Measurements from ENCODE around the gene AP3B1. TPM values are rescaled to one million over a fixed set of nuclear protein-coding genes. Genes with fewer than 3 reads are reported as not detected.

AP3B1 gene
- total and polyA plus RNA-seq, 2 experiments from 2014 or later, result 29.4 to 41.4 TPM

GRCh38 chr5:78265163-78265562 is 29.3 kb downstream of the AP3B1 start:
- no peak overlapping the region for H3K4me2 ChIP-seq
- H3K79me2 ChIP-seq, result peaks cover 7% of the 10 kb centered on the region
- TF ChIP-seq EZH2phosphoT487 (IDR thresholded peaks at IDR 0.05; ENCODE audit: low read depth, severe bottlenecking, unreplicated experiment) (no peak), EZH2 (IDR thresholded peaks at IDR 0.05; ENCODE audit: borderline replicate concordance) (no peak)
- TF ChIP-seq, protein P1, sequence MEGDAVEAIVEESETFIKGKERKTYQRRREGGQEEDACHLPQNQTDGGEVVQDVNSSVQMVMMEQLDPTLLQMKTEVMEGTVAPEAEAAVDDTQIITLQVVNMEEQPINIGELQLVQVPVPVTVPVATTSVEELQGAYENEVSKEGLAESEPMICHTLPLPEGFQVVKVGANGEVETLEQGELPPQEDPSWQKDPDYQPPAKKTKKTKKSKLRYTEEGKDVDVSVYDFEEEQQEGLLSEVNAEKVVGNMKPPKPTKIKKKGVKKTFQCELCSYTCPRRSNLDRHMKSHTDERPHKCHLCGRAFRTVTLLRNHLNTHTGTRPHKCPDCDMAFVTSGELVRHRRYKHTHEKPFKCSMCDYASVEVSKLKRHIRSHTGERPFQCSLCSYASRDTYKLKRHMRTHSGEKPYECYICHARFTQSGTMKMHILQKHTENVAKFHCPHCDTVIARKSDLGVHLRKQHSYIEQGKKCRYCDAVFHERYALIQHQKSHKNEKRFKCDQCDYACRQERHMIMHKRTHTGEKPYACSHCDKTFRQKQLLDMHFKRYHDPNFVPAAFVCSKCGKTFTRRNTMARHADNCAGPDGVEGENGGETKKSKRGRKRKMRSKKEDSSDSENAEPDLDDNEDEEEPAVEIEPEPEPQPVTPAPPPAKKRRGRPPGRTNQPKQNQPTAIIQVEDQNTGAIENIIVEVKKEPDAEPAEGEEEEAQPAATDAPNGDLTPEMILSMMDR (IDR thresholded peaks at IDR 0.05; ENCODE audit: poor library complexity), result no peak
- no peaks in the 10 kb centered on the region for H3K9me2 ChIP-seq (replicated peaks; ENCODE audit: insufficient read depth)
- H3K4me1 ChIP-seq (ENCODE audit: insufficient read depth), result no peaks in the 10 kb centered on the region
- H3K27ac ChIP-seq, result no peak overlapping the region
- no peaks in the 10 kb centered on the region for H3K27me3 ChIP-seq
- no peak for DNase-seq (ENCODE audit: low spot score)
- no peak overlapping the region for H3K4me3 ChIP-seq
- no peaks in the 10 kb centered on the region for H3K9me3 ChIP-seq (ENCODE audit: low read depth)
- WGBS (ENCODE audit: low lambda C conversion rate, missing lambda C conversion rate), result 98% methylated on average over 2 of the region's 2 CpGs
- H3K36me3 ChIP-seq (replicated peaks; ENCODE audit: insufficient read depth, low read depth), result peaks cover 4% of the 10 kb centered on the region
- H4K20me1 ChIP-seq (ENCODE audit: insufficient read depth, poor library complexity, severe bottlenecking), result no peaks in the 10 kb centered on the region
- no peak overlapping the region for H2AFZ ChIP-seq

DNA sequence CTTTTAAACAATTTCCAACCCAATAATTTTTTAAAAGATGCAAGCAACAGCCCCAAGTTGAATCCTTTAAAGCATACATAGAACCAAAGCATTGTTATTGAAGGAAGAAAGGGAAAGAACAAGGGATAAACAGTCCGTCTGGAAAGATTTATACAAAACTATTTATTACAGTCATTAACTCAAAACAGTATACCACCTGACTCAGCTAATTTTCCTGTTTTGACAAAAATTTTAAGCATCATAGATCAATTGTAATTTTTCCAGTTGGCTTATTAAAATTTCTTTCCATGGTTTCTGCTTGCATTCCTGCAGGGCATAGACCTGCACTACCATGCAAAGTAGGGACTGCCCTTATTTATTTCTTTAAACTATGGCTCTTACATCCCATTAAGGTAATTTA is 29.9 kb downstream of the AP3B1 start:
- WGBS (ENCODE audit: low lambda C conversion rate, missing lambda C conversion rate), result 73% methylated on average over 1 of the region's 1 CpG
- H3K27me3 ChIP-seq, result no peaks in the 10 kb centered on the region
- no peak overlapping the region for H3K4me3 ChIP-seq
- H3K4me2 ChIP-seq, result no peak overlapping the region
- TF ChIP-seq EZH2 (IDR thresholded peaks at IDR 0.05; ENCODE audit: borderline replicate concordance), result no peak
- no peak for TF ChIP-seq EZH2phosphoT487 (IDR thresholded peaks at IDR 0.05; ENCODE audit: low read depth, severe bottlenecking, unreplicated experiment)
- TF ChIP-seq, protein P1 (IDR thresholded peaks at IDR 0.05; ENCODE audit: poor library complexity), result no peak
- no peak for DNase-seq (ENCODE audit: low spot score)
- no peaks in the 10 kb centered on the region for H3K9me3 ChIP-seq (ENCODE audit: low read depth)
- no peak overlapping the region for H3K27ac ChIP-seq
- no peaks in the 10 kb centered on the region for H4K20me1 ChIP-seq (ENCODE audit: insufficient read depth, poor library complexity, severe bottlenecking)
- no peak overlapping the region for H2AFZ ChIP-seq
- H3K9me2 ChIP-seq (replicated peaks; ENCODE audit: insufficient read depth), result no peaks in the 10 kb centered on the region
- H3K79me2 ChIP-seq, result peaks cover 5% of the 10 kb centered on the region
- H3K36me3 ChIP-seq (replicated peaks; ENCODE audit: insufficient read depth, low read depth), result peaks cover 4% of the 10 kb centered on the region
- no peaks in the 10 kb centered on the region for H3K4me1 ChIP-seq (ENCODE audit: insufficient read depth)

- no peaks in the 10 kb centered on the region for H3K27me3 ChIP-seq
- H4K20me1 ChIP-seq (ENCODE audit: insufficient read depth, poor library complexity, severe bottlenecking), result peaks cover 3% of the 10 kb centered on the region
- H3K9me3 ChIP-seq (ENCODE audit: low read depth), result no peaks in the 10 kb centered on the region
- H3K4me3 ChIP-seq, result no peak overlapping the region
- H3K36me3 ChIP-seq (replicated peaks; ENCODE audit: insufficient read depth, low read depth), result peaks cover 2% of the 10 kb centered on the region
- no peak overlapping the region for H3K27ac ChIP-seq
- H3K4me2 ChIP-seq, result no peak overlapping the region
- WGBS (ENCODE audit: low lambda C conversion rate, missing lambda C conversion rate), result 95% methylated on average over 2 of the region's 2 CpGs
- TF ChIP-seq, protein P1 (IDR thresholded peaks at IDR 0.05; ENCODE audit: poor library complexity), result no peak
- TF ChIP-seq EZH2 (IDR thresholded peaks at IDR 0.05; ENCODE audit: borderline replicate concordance) (no peak), EZH2phosphoT487 (IDR thresholded peaks at IDR 0.05; ENCODE audit: low read depth, severe bottlenecking, unreplicated experiment) (no peak)
- peaks cover 15% of the 10 kb centered on the region for H3K79me2 ChIP-seq
- H3K4me1 ChIP-seq (ENCODE audit: insufficient read depth), result no peaks in the 10 kb centered on the region
- DNase-seq (ENCODE audit: low spot score), result no peak
- H3K9me2 ChIP-seq (replicated peaks; ENCODE audit: insufficient read depth), result no peaks in the 10 kb centered on the region
- no peak overlapping the region for H2AFZ ChIP-seq
Measured at GRCh38 chr5:78260771-78261170, 33.7 kb downstream of the AP3B1 start.

DNA sequence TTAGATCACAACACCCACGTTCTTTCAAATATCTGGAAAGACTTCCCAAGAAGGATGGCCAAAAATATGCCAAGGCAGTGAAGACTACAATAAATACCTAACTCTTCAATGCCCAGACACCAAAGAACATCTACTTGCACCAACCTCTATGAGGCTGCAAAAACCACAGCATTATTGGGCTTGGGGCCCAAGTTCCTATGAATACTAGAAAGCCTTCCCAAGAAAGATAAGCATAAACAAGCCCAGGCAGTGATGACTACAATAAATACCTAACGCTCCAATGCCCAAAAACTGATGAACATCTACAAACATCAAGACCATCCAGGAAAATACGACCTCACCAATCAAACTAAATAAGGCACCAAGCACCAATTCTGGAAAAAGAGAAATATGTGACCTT is 41.3 kb downstream of the AP3B1 start:
- Histone ChIP-seq H3K79me2 (peaks cover 36% of the 10 kb centered on the region), H2AFZ (no peak overlapping the region), H3K4me1 (ENCODE audit: insufficient read depth) (no peaks in the 10 kb centered on the region), H3K27ac (no peak overlapping the region), H3K36me3 (replicated peaks; ENCODE audit: insufficient read depth, low read depth) (no peaks in the 10 kb centered on the region), H3K4me2 (no peak overlapping the region), H3K4me3 (no peak overlapping the region), H4K20me1 (ENCODE audit: insufficient read depth, poor library complexity, severe bottlenecking) (peaks cover 3% of the 10 kb centered on the region), H3K9me2 (replicated peaks; ENCODE audit: insufficient read depth) (no peaks in the 10 kb centered on the region), H3K27me3 (no peaks in the 10 kb centered on the region), H3K9me3 (ENCODE audit: low read depth) (no peaks in the 10 kb centered on the region)
- TF ChIP-seq, protein P1 (IDR thresholded peaks at IDR 0.05; ENCODE audit: poor library complexity), result no peak
- no peak for TF ChIP-seq EZH2 (IDR thresholded peaks at IDR 0.05; ENCODE audit: borderline replicate concordance)
- no peak for TF ChIP-seq EZH2phosphoT487 (IDR thresholded peaks at IDR 0.05; ENCODE audit: low read depth, severe bottlenecking, unreplicated experiment)
- DNase-seq (ENCODE audit: low spot score), result no peak
- whole genome bisulfite sequencing (ENCODE audit: low lambda C conversion rate, missing lambda C conversion rate), result 98% methylated on average over 2 of the region's 3 CpGs
